GM19468 (cell line): Measurements from ENCODE around the gene EIF3D.
"Not testable (repeated sequence)": the region's sequence is repeated elsewhere in the genome, so short reads cannot be mapped to it uniquely, and the experiment has no call there.

ENCODE experiments used
- ATAC-seq: cut with Tn5 transposase; IDR thresholded peaks from one replicate; pipeline ENCODE4 v1.9.1; 2021; ENCODE audit warnings: mild to moderate bottlenecking, moderate library complexity, moderate number of reproducible peaks; ENCODE audit not compliant: unreplicated experiment; ENCODE audit errors: extremely low read depth

Gene EIF3D

GRCh38 chr22:36550701-36551495 is 21.9 kb upstream of the EIF3D start:
- ATAC-seq = no peak

- no peak for ATAC-seq
These were observed 20.1 kb upstream of the EIF3D start for GRCh38 chr22:36549033-36549432.

GRCh38 chr22:36548606-36549005 is 19.6 kb upstream of the EIF3D start:
- ATAC-seq = no peak

DNA sequence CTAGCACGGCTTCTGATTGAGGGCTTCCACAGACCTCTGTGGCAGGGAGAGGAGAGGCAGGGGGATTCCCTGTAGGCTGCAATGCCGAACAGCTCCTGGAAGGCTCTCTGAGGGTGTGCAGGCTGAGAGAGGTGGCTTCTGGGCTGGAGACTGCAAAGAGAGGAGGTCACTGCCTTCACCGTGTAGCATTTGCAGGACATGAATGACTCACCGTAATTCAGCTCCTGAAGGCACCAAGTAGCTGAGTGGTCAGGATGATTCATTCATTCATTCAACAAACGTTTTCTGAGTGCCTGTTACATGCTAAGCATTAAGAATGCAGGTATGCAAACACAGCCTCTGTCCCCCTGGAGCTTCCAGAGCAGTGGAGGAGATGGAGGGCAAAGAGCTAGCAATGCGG is 18.0 kb upstream of the EIF3D start:
- ATAC-seq = no peak

GRCh38 chr22:36546092-36546804 is 17.3 kb upstream of the EIF3D start:
- no peak for ATAC-seq

DNA sequence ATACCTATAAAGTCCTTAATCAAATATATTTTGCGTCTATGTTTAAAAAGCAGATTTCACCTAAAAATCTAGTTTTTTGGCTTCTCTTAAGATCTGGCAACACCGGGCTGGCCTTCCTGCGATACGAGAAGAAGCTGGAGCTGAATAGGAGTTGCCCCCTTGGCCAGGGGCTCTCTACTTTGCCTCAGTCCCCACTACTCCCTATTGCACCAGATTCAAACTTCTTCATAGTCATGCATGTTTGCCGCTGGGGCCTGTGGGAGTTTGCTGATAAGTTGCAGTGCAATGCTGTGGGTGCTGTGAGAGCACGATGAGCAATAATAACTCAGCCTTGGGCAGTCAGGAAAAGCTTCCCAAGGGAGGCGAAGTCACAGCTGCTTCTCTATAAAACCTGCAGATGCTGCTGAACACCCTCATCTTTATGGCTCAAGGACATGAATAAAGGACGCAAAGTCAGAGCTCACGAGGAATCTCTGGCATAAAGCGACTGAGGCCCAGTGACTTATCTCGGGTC is 15.2 kb upstream of the EIF3D start:
- no peak for ATAC-seq

- no peak for ATAC-seq
These were observed 13.0 kb upstream of the EIF3D start for GRCh38 chr22:36541831-36542411.

DNA sequence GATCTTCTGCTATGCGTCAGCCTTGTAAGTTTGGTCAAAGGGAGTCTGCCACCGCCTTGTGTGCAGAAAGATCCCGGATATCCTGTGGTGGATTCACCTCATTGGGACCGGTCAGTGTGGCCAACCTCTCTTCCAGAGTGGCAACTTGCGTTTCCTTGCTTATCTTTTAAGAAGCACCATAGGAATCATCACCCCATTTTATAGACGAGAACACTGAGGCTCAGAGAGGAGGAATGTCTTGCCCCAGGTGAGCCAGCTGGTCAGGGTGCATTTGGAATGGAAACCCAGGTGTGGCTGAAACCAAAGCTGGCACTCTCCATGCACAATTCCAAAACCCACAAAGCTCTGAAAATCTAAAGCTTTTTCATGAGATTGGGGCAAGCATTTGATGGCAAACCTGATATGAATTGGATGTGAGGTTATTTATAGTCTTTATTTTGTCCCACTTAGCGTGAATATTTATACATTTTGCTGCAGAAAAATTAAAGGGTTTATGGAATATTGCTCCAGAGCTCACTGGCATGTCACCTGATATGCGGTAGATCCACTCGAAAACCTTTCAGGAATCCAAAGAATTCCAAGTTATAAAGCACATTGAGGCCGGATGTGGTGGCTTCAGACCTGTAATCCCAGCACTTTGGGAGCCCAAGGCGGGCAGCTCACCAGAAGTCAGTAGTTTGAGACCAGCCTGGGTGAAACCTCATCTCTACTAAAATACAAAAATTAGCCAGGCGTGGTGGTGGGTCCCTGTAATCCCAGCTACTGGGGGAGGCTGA is 12.1 kb upstream of the EIF3D start:
- no peak for ATAC-seq

DNA sequence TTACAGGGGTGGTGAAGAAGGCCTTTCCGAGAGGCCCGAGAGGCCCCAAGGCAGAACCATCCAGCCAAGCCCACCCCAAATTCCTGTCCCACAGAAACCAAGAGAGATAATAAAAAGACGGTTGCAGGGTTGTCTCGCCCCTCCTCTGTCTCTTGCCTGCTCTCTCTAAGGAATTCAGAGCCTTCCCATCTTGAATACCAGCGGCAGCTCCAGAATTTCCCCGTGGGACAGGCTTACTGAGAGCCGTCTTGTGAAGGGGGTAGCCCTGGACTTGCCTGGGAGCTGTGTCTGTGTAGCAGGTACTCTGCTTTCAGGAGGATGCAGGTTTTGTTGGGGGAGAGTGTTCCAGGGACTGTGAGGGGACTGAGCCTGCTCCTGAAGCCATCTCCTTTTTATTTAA is 9.6 kb upstream of the EIF3D start:
- ATAC-seq = no peak

DNA sequence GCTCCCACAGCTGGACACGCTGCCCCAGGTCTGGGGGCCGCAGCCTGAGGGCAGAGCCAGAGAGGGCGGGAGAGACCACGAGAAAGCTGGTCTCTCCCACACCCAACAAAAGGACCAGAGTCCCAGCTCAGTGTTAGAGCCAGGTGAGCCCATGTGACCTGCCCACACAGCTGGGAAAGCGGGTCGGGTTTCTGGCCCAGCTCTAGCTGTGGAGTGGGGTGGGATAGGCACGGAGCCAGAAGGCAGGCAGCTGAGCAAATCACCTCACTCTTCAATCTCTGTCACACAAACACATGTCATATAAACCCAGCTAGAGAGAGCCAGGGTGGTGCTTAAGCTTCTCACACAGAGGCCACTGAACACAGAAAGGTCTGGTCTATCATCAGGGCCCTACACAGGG is 7.8 kb upstream of the EIF3D start:
- no peak for ATAC-seq

GRCh38 chr22:36533320-36533719 is 4.4 kb upstream of the EIF3D start:
- not testable (repeated sequence) for ATAC-seq

DNA sequence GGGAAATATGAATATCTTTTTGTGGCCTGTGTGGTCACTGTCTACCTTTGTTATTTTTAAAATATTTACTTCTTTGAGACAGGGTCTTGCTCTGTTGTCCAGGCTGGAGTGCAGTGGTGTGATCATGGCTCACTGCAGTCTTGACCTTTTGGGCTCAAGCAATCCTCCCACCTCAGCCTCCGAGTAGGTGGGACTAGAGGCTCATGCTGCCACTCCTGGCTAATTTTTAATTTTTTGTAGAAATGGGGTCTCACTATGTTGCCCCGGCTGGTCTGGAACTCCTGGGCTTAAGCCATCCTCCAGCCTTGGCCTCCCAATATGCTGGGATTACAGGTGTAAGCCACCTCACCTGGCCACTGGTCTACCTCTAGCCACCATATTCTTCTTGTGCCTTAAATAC is 3.5 kb upstream of the EIF3D start:
- ATAC-seq = no peak

DNA sequence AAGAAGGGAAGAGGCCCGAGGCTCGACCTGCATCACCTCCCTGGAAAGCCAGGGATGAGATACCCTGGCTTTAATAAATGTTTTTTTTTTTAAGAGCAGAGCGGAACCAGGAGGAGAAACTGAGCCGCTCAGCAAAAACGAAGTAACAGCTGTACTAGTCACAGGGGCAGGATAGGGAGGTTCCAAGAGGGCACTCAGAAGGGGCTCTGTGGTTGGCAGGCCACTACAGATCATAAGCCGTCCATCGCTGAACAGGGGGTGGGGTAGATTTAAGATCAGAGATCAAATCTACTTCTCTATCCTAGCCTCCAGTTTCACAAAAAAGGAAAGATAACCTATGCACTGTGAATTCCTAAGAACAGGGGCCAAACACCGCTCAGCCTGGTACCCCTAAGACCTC is 625 bp downstream of the EIF3D start:
- no peak for ATAC-seq

- no peak for ATAC-seq
These were observed 6.3 kb downstream of the EIF3D start for GRCh38 chr22:36522662-36523061.

DNA sequence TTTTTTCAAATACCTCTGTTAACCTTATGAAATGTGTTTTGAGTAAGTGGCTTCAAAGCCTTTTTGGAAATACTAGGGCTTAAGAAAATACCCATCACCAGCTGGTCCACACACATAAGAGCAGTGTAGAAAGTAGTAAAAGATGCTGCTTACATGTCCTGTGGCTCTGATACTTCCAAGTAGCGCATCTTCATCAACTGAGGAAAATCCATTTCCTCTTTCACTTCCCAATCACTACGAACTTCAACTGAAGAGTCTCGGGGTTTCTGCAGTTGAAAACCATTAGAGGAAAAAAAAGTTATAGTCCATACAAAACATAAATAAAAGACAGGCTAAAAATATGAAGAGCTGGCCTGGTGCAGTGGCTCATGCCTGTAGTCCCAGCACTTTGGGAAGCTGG is 8.5 kb downstream of the EIF3D start:
- ATAC-seq = no peak

- not testable (repeated sequence) for ATAC-seq
These were observed 9.1 kb downstream of the EIF3D start for GRCh38 chr22:36519906-36520305.

DNA sequence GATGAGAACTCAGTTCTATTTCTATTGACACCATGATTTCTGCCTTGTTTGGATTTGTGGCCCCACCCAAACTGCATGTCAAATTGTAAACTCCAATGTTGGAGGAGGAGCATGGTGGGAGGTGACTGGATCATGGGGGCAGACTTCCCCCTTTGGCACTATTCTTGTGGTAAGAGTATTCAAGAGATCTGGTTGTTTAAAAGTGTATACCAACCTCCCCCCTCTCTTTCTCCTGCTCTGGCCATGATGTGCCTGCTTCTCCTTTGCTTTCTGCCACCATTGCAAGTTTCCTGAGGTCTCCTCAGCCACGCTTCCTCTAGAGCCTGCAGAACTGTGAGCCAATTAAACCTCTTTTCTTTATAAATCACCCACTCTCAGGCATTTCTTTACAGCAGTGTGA is 14.2 kb downstream of the EIF3D start:
- ATAC-seq = no peak

DNA sequence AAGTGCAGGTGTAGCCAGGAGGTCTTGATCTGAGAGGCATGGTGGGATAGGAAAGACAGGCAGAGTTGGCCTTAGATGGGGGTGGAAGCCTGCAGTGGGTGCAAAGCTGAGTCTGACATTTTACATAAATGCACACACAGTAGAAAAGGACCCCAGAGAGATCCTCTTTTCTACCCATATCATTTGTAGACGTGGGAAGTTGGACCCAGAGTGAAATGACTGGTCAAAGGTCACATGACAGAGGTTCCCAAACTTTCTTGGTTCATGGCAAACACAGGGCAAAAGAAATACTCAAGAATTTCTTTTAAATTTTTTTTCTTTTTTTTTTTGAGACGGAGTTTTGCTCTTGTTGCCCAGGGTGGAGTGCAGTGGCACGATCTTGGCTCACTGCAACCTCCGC is 16.0 kb downstream of the EIF3D start:
- no peak for ATAC-seq

DNA sequence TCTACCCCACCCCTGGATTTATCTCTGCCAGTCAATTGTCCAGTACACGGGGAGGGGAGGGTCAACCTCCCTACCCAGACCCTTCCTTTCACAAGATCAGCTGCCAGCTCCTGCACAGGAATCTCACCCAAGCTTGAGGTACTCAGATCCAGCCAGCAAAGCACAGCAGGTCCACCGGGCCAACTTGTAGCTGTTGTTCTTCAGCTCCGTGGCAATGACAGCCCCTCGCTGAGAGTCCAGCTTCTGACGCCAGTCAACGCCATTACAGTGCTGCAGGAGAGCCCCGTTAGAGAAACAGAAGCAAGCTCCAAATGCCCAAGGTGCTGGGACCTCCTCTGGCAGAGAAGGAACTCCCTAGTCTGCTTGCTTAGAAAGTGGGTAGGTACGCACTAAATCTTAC is 16.6 kb downstream of the EIF3D start:
- no peak for ATAC-seq
